ENCODE results near the gene RNASE8.

Gene RNASE8

DNA sequence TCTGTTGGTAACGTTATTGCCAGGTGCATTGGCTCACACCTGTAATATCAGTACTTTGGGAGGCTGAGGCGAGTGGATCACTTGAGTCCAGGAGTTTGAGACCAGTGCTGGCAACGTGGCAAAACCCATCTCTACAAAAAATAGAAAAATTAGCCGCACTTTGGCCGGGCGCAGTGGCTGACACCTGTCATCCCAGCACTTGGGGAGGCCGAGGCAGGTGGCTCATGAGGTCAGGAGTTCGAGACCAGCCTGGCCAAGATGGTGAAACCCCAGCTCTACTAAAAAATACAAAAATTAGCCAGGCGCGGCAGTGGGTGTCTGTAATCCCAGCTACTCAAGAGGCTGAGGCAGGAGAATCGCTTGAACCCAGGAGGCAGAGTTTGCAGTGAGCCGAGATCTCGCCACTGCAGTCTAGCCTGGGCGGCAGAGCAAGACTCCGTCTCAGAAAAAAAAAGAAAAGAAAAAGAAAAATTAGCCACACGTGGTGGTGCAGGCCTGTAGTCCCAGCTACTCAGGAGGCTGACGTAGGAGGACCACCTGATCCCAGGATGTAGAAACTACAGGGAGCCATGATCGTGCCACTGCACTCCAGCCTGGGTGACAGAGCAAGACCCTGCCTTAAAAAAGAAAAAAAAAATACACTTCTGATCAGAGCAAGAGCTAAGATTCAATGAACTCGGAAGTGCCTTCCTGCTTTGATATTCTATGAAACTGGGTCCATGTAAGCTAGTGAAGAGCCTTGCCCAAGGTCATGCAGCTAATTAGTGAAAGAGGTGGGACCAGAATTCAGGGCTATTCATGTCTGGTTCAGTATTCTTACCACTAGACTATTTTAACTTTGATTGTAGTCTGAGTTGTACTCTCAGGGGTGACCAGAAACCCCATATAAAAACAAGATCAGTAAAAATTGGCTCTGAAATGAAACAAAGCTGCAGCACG is 4.2 kb upstream of the RNASE8 start:
- DNase-seq (ENCODE audit: low spot score), result no peak

DNA sequence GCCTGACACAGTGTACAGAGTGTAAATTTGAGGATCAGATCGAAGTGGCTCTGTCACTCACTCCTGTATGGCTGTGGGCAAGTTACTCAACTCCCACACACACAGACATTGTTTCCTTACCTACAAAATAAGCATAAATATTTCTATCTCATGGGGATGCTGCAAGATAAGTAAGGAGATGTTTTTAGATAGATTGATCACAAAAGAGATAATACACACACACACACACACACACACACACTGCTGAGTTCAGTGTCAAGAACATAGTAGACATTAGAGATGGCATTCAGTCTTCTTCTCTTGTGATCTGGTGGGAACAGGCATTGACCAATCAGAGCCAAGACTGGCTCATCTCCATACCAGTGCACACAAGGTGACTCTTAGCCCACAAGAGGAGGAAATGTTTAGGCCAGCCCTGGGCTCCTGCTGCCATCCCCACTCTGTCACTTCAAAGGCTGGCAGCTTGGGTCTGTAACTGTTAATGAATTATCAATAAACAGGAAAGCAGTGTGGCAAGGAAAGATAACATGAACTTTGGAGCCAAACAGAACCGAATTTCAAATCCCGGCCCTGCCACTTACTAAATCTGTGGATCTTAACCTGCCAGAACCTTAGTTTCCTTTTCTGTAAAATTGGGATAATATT is 3.4 kb upstream of the RNASE8 start:
- DNase-seq (ENCODE audit: low spot score), result no peak

DNA sequence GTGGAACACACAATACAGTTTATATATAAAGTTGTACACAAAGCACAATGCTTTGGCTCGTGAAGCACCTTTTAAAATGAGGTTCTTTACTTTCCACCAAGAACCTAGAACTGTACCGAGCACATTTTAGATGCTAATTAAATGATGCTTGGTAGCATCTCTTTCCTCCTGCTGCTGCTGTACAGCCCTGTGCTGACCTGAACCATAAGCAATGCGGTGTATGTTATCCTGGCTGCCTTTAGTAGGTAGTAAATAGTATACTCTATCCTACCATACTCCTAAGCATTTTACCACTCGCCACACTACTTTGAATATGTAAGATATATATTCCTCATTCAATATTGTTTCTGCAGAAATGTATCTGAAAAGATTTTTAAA is 2.9 kb upstream of the RNASE8 start:
- no peak for DNase-seq (ENCODE audit: low spot score)

DNA sequence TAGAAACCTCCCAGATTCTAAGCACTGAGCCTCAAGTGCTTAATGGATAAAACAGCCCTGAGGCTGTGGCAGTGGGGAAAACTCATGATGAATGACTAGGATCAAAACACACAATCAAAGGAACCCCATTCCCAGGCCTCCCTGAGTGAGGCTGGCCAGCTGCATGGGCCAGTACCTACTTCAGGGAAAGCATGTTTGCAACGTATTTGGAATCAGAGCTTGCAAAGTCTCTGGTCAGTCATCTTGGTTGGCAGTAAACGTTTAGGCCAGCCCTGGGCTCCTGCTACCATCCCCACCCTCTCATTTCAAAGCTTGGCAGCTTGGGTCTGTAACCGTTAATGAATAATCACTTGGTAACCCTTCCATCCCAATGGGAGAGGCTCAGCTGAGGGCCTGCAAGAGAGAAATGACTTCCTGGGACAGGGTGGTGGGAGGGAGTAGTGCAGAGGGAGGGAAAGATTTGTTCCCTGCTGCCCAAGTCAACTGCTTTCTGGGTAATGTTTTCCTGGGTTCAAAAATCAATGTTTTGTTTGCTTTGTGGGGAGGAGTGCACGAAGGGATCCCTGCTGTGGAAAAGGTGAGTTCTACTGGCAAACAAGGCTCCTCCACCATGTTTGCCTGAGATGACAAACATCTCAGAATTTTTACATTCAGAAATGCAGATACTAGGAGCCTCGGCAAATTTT is 2.0 kb upstream of the RNASE8 start:
- no peak for DNase-seq (ENCODE audit: low spot score)

DNA sequence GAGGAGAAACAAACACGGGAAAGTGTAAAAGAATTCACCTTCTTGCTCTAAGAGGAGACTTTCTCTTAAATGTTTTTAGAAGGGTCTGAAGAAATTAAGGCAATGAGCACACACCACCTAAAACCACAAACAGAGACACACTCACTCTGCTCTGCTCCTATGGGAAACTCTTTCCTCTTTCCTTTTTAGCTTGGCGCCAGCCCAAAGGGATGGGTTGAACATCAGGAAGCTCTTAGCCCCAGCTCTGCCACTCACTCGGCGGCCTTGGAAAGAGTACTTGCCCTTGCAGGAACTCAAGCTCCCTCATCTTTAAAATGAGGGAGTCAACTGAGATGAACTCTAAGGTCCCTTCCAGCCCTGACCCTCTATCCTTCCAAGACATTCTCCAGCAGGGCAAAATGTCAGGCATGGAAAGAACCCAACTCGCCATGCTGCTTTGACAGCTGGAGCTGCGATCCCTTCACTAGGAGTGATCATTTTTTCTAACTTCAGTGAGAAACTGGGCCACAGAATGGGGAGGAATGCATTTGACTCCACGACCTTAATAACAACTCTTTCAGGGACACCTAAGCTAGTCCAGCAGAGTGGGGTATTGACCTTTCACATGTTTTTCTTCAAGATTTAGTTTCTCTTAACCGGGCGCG is 980 bp upstream of the RNASE8 start:
- DNase-seq (ENCODE audit: low spot score), result no peak

DNA sequence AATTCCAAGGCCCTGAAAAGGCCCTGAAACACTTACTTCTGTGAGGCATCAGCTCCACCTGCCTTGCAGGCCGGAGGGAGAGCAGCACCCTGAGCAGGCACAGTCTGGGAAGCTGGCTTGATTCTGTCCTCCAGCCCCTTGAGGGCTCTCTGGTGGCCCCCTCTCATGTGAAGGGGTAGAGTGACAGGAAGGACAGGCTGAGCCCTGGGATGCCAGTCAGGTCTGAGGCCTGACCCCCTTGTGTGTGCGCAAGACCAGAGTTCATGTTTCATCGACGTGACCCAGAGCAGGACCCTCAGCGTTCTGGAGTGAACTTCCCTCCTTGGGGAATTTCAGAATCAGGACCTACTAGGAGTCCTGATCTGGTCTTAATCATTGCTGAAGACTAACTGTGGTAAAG is 1.3 kb downstream of the RNASE8 start:
- no peak for DNase-seq (ENCODE audit: low spot score)

DNA sequence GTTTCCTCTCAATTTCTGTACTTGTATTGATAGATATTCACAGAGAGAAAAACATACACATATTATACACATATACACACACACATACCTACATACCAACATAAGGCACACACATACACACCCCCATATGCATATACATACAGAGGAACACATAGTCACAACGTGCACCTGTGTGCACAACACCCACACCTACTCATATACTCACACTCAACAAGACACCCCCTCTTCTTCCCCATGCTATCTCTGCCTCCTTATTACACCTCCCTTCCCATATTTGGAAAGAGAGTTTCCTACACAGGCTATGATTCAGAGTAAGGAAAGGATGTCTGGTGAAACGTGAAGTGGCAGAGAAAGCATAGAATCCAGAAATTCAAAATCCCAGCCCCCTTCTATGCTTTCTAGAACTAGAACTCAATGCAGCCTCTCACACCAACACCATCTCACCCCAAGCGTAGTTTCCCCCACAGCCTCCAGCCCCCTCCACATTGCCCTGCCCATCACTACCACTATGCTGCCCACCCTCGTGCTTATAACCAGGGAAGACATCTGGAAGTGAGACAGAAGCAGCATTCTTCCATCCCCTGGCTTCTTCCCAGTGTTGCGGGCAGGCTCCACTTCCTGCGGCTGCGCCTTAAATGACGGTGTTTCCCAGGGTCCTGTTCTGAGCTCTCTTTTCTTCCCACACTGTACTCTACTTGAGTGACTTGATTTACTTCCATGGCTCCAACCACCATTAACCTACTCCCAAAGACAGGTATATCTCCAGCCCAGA is 2.4 kb downstream of the RNASE8 start:
- no peak for DNase-seq (ENCODE audit: low spot score)

DNA sequence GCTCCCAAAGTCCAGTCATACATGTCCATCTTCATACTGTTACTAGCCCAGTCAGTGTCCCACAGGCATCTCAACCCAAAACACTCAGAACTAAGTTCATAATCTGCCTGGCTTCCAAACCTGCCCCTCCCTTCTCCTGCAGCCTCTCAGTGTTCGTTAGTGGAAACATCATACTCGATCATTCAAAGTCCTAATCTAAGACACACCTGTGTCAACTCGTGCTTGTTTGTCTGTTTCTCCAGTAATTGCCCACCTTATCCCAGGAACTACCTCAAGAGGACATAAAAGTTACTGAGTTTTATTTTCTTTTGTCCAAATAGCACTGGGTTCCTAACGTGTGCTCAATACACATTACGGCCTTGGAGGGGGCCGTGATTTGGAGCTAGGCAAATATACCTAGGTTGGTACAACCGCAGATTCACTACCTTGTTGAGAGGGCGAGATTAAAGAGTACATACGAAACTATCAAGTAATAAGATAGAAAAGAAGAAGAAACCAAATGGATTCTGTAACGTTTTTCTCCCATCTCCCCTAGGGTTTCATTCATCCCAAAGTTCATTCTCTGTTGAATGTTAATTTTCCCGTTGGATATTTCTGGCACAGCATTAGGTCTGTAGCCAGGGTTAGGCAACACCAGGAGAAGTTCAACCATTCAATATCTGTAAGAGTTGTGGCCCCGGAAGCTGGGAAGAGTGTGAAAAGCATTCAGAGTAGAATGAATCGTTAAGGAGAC is 3.2 kb downstream of the RNASE8 start:
- no peak for DNase-seq (ENCODE audit: low spot score)

DNA sequence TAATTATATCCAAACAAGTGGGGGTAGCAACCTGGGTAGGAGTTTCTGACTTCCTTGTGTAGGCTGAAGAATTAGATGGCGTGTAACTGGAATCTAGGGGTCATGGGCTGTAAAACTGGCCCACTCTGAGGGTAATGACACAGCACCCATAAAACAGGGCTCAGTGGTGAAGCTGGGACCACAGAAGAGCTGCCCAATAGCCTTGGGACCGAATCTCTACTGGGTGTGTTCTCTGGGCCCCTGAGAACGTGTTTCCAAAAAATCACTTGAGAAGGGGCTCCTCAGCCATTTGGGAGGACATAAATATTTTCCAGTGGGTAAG is 3.7 kb downstream of the RNASE8 start:
- no peak for DNase-seq (ENCODE audit: low spot score)

DNA sequence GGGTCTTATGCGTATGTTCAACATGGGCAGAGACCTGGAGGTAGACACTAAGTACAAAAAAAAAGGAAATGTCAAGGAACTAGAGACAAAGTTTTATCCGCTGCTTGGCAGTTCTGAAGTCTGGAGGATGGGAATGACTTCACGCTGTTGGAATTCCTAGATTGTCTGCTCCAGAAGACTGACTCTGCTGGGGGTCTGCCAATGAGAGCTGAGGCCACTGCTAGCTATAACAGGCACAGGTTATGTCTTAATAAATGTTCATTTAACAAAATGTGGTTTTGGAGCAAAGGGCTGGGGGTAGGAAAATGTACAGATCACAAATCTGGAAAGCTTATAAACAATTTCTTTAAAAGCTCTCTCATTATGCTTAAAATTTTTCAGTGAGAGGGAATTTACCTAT is 5.9 kb downstream of the RNASE8 start:
- DNase-seq (ENCODE audit: low spot score), result no peak

DNA sequence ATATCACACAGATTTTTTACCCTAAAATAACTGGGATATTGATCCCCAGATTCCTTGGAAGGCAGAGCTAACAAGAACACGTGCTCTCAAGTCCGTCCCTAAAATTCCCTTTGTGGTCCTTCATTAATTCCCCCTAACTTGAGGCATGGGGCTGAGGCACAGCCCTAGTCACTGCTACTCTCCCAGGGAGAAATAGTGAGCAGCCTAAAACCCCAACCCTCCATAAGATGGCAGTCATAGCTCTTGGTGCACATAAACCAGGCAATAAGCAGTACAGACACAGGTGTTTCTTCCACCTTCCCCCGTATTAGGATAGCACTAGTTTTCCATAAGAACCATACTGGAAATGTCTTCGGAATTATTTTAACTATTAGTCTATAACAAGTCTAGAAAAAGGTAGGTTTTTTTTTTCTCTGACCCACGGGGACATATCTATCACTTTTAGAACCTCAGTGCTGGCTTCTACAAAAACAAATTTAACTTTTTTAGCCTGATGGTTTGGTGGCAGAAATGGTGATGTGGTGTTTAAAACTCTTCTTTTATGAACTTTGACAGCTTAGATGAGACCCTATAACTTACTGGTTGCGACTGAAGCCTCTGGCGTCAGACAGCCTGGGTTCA is 9.4 kb downstream of the RNASE8 start:
- no peak for DNase-seq (ENCODE audit: low spot score)

DNA sequence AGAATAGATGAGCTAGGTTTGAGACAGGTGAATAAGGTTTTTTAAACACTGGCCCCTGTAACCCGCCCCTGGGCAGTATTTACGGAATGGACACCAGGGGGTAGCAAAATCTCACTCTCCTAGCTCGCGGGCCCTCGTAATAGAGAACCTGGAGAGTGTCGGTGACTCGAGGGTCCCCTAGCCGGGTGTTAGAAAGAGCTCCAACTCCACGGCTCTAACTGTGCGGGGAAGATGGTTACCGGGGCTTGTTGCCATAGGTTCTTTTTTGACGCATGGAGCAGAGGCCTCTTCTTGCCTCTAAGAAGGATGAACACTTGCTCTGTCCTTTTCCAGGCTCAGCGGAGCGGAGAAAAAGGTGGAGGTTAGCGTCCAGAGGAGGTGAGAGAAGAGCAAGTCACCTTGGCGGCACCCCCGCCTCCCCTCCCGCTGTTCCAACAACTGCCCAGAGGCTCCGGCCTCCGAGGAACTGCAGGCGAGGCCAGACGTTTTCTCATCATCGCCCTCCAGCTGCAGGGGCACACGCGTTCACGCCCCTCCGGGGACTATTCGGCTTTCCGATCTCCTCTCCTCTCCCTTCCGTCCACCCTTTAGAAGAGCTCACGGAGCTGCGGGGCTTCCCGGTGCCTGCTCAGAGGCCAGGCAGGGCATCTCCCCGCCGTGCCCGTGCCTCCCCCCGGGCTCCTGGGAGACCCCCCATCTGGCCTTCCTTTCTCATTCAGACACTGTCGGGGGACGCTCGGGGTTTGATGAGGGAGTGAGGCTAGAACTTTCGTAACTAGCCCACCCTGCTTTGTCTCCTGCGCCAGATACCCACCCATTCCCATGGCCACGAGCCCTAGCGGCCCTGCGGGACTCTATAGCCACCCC is 11.1 kb downstream of the RNASE8 start:
- peak; percentile 45 for DNase-seq (ENCODE audit: low spot score)

DNA sequence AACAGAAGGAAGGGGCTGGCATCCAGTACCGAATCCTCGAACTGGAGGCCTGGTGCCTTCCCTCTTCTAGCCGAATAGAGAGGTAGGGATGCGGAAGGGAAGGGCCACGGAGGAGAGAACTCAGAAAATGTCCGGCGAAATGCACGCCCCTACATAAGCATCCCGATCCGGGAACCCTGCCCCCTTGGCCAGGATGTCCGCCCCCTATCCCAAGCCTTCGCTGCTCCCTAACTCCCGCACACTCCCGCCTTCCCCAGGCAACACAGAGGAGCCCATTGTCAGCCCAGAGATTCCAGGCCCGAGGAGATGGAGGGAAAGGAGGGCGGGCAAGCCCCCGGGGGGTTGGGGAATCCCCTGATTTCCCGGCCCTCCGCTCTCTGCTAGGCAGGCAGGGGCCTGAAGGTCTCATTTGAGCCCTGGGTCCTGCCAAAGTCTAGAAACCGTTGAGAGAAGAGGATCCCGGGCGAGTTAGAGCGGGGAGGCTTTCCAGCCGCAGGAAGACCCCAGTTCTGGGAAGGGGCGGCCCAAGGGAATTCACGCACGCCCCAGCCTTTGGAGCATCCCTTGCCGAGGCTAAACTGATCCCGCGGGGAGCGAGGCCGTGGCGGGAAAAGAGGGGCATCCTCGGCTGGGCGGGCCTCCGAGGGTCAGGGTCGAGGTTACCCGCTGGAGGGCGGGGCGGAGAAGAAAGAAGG is 11.9 kb downstream of the RNASE8 start:
- DNase-seq (ENCODE audit: low spot score), result peak; percentile 84

DNA sequence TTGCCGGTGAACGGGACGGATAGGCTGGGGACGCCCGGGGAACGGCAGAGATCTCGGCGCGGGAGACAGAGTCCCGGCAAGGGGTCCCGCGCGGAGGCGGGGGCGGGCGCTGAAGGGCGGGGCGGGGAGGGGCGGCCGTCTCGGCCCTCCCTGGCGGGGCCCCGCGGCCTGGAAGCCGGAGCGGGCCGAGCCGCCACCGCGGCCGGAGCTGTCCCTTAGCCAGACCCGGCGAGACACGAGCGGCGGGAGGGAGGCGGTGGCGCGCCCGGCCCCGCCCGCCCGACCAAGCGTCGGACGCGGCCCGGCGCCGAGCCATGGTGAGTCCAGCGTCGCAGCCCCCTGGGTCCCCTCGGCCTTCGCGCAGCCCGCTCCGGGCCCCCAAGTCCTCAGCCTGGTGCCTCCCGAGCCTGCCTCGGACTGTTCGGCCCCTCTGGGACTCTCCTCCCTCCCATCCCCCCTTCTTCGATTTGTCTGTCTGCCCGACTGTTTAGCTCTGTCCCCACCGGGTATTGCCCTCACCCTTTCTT is 12.5 kb downstream of the RNASE8 start, which contains the start of gene ARHGEF40:
Gene ARHGEF40, plus strand, starts transcription at position 222 of the 527 bp plus-strand sequence. Its CDS starts 93 bp downstream, at position 315.
- DNase-seq (ENCODE audit: low spot score), result peak; percentile 84

DNA sequence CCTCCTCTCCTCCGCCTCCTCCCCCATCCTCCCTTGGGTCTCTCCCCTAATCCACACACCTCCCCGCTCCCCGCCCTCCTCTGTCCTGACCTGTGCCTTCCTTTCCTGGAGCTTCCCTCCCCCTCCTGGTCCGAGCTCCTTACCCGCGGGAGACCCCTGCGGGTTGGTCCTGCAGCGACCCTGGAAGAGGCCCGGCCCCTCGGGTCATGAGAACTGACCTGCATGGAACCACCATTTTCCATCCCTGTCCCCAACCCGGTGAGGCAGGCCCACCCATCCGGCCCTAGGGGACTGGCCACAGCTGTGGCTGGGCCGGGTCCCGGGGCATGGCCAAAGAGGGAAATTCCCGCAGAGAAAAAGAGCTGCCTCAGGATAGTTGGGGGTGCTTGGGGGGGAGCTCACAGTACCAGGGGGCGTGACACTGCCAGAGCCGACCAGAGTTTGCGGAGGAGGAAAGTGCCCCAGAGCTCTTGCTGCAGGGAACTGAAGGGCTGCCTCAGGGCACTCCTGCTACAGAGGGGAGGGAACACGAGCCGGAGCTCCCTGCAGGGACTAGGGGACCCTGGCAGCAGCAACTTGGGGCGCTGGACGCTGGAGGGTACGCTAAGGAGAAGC is 13.1 kb downstream of the RNASE8 start:
- DNase-seq (ENCODE audit: low spot score), result peak; percentile 39

DNA sequence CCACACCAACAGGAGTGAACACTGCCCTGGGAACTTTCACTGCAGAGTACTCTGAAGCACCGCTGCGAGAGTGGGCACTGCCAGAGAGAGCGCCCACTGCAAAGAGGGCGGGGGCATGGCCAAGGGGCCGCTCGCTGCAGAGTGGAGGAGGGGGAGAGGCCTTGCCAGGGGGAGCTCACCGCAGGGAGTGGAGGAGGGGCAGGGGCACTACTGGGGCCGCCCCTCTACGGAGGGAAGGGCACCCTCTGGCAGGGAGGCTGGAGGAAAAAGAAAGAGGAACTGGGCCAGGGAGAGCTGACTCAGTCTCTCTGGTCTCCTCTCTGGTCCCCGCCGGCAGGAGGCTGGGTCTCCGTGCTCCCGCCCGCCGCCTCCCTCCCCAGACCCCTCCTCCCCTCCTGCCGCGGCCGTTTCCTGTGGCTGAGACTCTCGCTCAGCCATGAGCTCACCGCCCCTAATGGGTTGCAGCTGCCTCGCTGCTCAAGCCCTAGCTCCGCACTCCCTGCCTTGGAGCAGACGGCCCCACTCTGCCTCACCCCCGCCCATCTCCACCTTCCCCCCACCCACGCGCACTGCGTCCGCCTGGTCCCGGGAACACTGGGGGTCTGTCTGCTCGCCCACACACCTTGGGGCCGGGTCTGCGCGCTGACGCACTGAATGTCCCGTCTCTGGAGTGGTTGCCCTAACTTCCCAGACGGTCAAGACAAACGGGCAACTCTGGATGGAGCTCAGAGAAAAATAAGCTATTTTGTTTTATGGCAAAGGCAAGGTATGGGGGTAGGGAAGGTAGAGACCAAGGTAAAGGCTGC is 13.8 kb downstream of the RNASE8 start:
- DNase-seq (ENCODE audit: low spot score), result peak; percentile 80

DNA sequence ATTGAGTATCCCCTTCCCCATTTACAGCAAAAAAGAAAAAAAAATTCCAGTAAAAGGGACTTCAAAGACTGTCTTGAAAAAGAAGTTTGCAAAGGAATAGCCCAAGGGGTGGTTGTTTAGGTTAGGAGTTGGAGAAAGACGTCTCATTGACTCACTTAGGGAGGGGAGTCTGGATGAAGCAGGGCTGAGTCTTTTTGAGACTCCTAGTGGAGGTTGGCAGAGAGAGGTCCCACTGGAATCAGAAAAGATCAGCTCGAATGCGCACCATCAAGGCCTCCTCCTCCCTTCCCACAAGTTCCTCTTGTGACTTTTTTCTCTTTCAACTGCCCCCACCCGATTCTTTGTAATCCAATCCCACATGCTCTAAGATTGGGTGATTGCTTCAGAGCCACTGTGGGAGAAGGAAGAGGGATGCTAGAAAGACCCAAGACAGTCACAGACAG is 14.4 kb downstream of the RNASE8 start:
- DNase-seq (ENCODE audit: low spot score), result no peak
